BLaER1 treated with 17β-estradiol and CSF1 and Interleukin-3, amounts not matched to agents 10 nM and 100 nM (cell line): Measurements from ENCODE around the gene MAN1A1.

Experiments
- H3K27ac ChIP-seq, 11 experiments: shearing (Covaris generic); formaldehyde crosslinking; 2 replicates each; pipeline ENCODE4 v1.8.1; 2022
- H3K27me3 ChIP-seq, 11 experiments: shearing (Covaris generic); formaldehyde crosslinking; 2 replicates each; pipeline ENCODE4 v1.8.1; 2022
- H3K36me3 ChIP-seq, 11 experiments: shearing (Covaris generic); formaldehyde crosslinking; 2 replicates each; pipeline ENCODE4 v1.8.1; 2022
- H3K4me1 ChIP-seq, 10 experiments: shearing (Covaris generic); formaldehyde crosslinking; 2 replicates each; pipeline ENCODE4 v1.8.1; 2022
- H3K4me2 ChIP-seq, 11 experiments: shearing (Covaris generic); formaldehyde crosslinking; 2 replicates each; pipeline ENCODE4 v1.8.1; 2022
- H3K4me3 ChIP-seq, 10 experiments: shearing (Covaris generic); formaldehyde crosslinking; 2 replicates each; pipeline ENCODE4 v1.8.1; 2022
- H3K9ac ChIP-seq, 11 experiments: shearing (Covaris generic); formaldehyde crosslinking; 2 replicates each; pipeline ENCODE4 v1.8.1; 2022
- H3K9me3 ChIP-seq, 11 experiments: shearing (Covaris generic); formaldehyde crosslinking; replicated peaks in 1 of 11; 2 replicates each; pipeline ENCODE4 v1.8.1; 2022
- H4K20me1 ChIP-seq, 11 experiments: shearing (Covaris generic); formaldehyde crosslinking; 2 replicates each; pipeline ENCODE4 v1.8.1; 2022
- Cebpa-rat ChIP-seq, 11 experiments: shearing (Covaris generic); IDR thresholded peaks; 2 replicates each; pipeline ENCODE4 v1.8.1; 2022

MAN1A1 gene

GRCh38 chr6:119348748-119349360 is 707 bp downstream of the MAN1A1 start:
- Histone ChIP-seq H3K27ac (peak overlapping the region; percentile 35 to 93 (median 80); a peak in 17 of 22 replicates), H3K9ac (peak overlapping the region; percentile 80 to 96 (median 86)), H4K20me1 (peaks cover 0 to 49% (median 24%) of the 10 kb centered on the region in 11 experiments; a peak in 14 of 22 replicates)

GRCh38 chr6:119348096-119348747 is 1.3 kb downstream of the MAN1A1 start:
- Histone ChIP-seq H3K36me3 (no peaks in the 10 kb centered on the region), H3K9me3 (no peaks in the 10 kb centered on the region), H3K4me2 (peak overlapping the region; percentile 93 to 100 (median 99)), H3K27ac (peak overlapping the region in 10 of 11 experiments; percentile 35 to 93 (median 82); a peak in 14 of 22 replicates), H3K4me1 (peaks cover 16 to 27% (median 24%) of the 10 kb centered on the region in 10 experiments), H3K27me3 (peaks cover 62 to 80% (median 69%) of the 10 kb centered on the region in 11 experiments), H3K4me3 (peak overlapping the region; percentile 74 to 85 (median 82)), H4K20me1 (peaks cover 0 to 56% (median 24%) of the 10 kb centered on the region in 11 experiments; a peak in 14 of 22 replicates), H3K9ac (peak overlapping the region; percentile 80 to 96 (median 86))
- TF ChIP-seq Cebpa-rat (IDR thresholded peaks at IDR 0.05): no peak

More at GRCh38 chr6:119348748-119349360, 707 bp downstream of the MAN1A1 start:
- H3K4me2 ChIP-seq: peak overlapping the region; percentile 93 to 100 (median 99)
- no peaks in the 10 kb centered on the region for H3K36me3 ChIP-seq
- no peaks in the 10 kb centered on the region for H3K9me3 ChIP-seq
- peaks cover 62 to 86% (median 71%) of the 10 kb centered on the region in 11 experiments for H3K27me3 ChIP-seq
- H3K4me3 ChIP-seq: peak overlapping the region; percentile 74 to 85 (median 82)
- no peak for TF ChIP-seq Cebpa-rat (IDR thresholded peaks at IDR 0.05)
- peaks cover 16 to 30% (median 25%) of the 10 kb centered on the region in 10 experiments for H3K4me1 ChIP-seq

- H3K36me3 ChIP-seq: no peaks in the 10 kb centered on the region
- H3K9ac ChIP-seq: peak overlapping the region in 7 of 11 experiments; percentile 85 to 96 (median 87); a peak in 8 of 22 replicates
- peak overlapping the region; percentile 74 to 85 (median 82); a peak in 19 of 20 replicates for H3K4me3 ChIP-seq
- no peaks in the 10 kb centered on the region for H3K9me3 ChIP-seq
- H4K20me1 ChIP-seq: peaks cover 0 to 58% (median 24%) of the 10 kb centered on the region in 11 experiments; a peak in 14 of 22 replicates
- H3K4me2 ChIP-seq: peak overlapping the region; percentile 93 to 100 (median 99)
- H3K27me3 ChIP-seq: peaks cover 59 to 75% (median 66%) of the 10 kb centered on the region in 11 experiments
- H3K27ac ChIP-seq: peak overlapping the region in 1 of 11 experiments; percentile 93; a peak in 1 of 22 replicates
- peaks cover 16 to 27% (median 21%) of the 10 kb centered on the region in 10 experiments for H3K4me1 ChIP-seq
- no peak for TF ChIP-seq Cebpa-rat (IDR thresholded peaks at IDR 0.05)
Observed at GRCh38 chr6:119347466-119348095, 2.0 kb downstream of the MAN1A1 start.

GRCh38 chr6:119346936-119347335 is 2.6 kb downstream of the MAN1A1 start:
- H3K9me3 ChIP-seq: no peaks in the 10 kb centered on the region
- no peak for TF ChIP-seq Cebpa-rat (IDR thresholded peaks at IDR 0.05)
- peaks cover 55 to 70% (median 61%) of the 10 kb centered on the region in 11 experiments for H3K27me3 ChIP-seq
- no peak overlapping the region for H3K27ac ChIP-seq
- no peak overlapping the region; a peak in 2 of 22 replicates for H3K9ac ChIP-seq
- H3K4me2 ChIP-seq: peak overlapping the region; percentile 7 to 100 (median 99); a peak in 14 of 22 replicates
- peaks cover 16 to 27% (median 21%) of the 10 kb centered on the region in 10 experiments for H3K4me1 ChIP-seq
- peak overlapping the region in 2 of 10 experiments; percentile 82; a peak in 3 of 20 replicates for H3K4me3 ChIP-seq
- peaks cover 0 to 60% (median 24%) of the 10 kb centered on the region in 11 experiments; a peak in 14 of 22 replicates for H4K20me1 ChIP-seq
- no peaks in the 10 kb centered on the region; a peak in 1 of 22 replicates for H3K36me3 ChIP-seq

- peaks cover 0 to 60% (median 24%) of the 10 kb centered on the region in 11 experiments; a peak in 14 of 22 replicates for H4K20me1 ChIP-seq
- H3K9ac ChIP-seq: no peak overlapping the region
- H3K27ac ChIP-seq: no peak overlapping the region
- no peaks in the 10 kb centered on the region for H3K9me3 ChIP-seq
- no peak for TF ChIP-seq Cebpa-rat (IDR thresholded peaks at IDR 0.05)
- peaks cover 16 to 27% (median 21%) of the 10 kb centered on the region in 10 experiments for H3K4me1 ChIP-seq
- H3K27me3 ChIP-seq: peaks cover 51 to 66% (median 57%) of the 10 kb centered on the region in 11 experiments
- no peaks in the 10 kb centered on the region; a peak in 1 of 22 replicates for H3K36me3 ChIP-seq
- H3K4me2 ChIP-seq: peak overlapping the region in 7 of 11 experiments; percentile 7 to 100 (median 97); a peak in 10 of 22 replicates
- peak overlapping the region in 1 of 10 experiments; percentile 82; a peak in 1 of 20 replicates for H3K4me3 ChIP-seq
Observed at GRCh38 chr6:119346450-119346849, 3.1 kb downstream of the MAN1A1 start.

GRCh38 chr6:119345114-119345513 is 4.4 kb downstream of the MAN1A1 start:
- H3K9ac ChIP-seq: no peak overlapping the region
- TF ChIP-seq Cebpa-rat (IDR thresholded peaks at IDR 0.05): no peak
- no peak overlapping the region; a peak in 1 of 22 replicates for H3K4me2 ChIP-seq
- peaks cover 41 to 54% (median 46%) of the 10 kb centered on the region in 11 experiments for H3K27me3 ChIP-seq
- peaks cover 0 to 72% (median 24%) of the 10 kb centered on the region in 11 experiments; a peak in 14 of 22 replicates for H4K20me1 ChIP-seq
- H3K36me3 ChIP-seq: no peaks in the 10 kb centered on the region; a peak in 1 of 22 replicates
- no peak overlapping the region for H3K27ac ChIP-seq
- peaks cover 12 to 33% (median 19%) of the 10 kb centered on the region in 10 experiments; a peak in 19 of 20 replicates for H3K4me1 ChIP-seq
- H3K9me3 ChIP-seq: no peaks in the 10 kb centered on the region
- H3K4me3 ChIP-seq: no peak overlapping the region

- H3K4me1 ChIP-seq: peaks cover 12 to 40% (median 21%) of the 10 kb centered on the region in 10 experiments; a peak in 19 of 20 replicates
- peaks cover 36 to 46% (median 38%) of the 10 kb centered on the region in 11 experiments for H3K27me3 ChIP-seq
- H3K9me3 ChIP-seq: no peaks in the 10 kb centered on the region
- no peak overlapping the region for H3K27ac ChIP-seq
- H3K4me3 ChIP-seq: no peak overlapping the region
- TF ChIP-seq Cebpa-rat (IDR thresholded peaks at IDR 0.05): no peak
- peaks cover 0 to under 1% (median 0%) of the 10 kb centered on the region in 11 experiments; a peak in 1 of 22 replicates for H3K36me3 ChIP-seq
- H3K9ac ChIP-seq: no peak overlapping the region
- H3K4me2 ChIP-seq: no peak overlapping the region
- peaks cover 0 to 79% (median 24%) of the 10 kb centered on the region in 11 experiments; a peak in 14 of 22 replicates for H4K20me1 ChIP-seq
Observed at GRCh38 chr6:119344306-119344705, 5.3 kb downstream of the MAN1A1 start.

- Histone ChIP-seq H3K27me3 (peaks cover 30 to 40% (median 32%) of the 10 kb centered on the region in 11 experiments), H3K4me3 (no peak overlapping the region), H4K20me1 (peaks cover 0 to 85% (median 20%) of the 10 kb centered on the region in 11 experiments; a peak in 14 of 22 replicates), H3K36me3 (peaks cover 0 to 6% (median 0%) of the 10 kb centered on the region in 11 experiments; a peak in 2 of 22 replicates), H3K9ac (no peak overlapping the region), H3K4me2 (no peak overlapping the region), H3K4me1 (peaks cover 10 to 40% (median 19%) of the 10 kb centered on the region in 10 experiments; a peak in 19 of 20 replicates), H3K9me3 (no peaks in the 10 kb centered on the region), H3K27ac (no peak overlapping the region)
- TF ChIP-seq Cebpa-rat (IDR thresholded peaks at IDR 0.05): no peak
Observed at GRCh38 chr6:119343573-119344146, 5.9 kb downstream of the MAN1A1 start.
